Measurements from ENCODE around the gene ASTN2. TPM values are rescaled to one million over a fixed set of nuclear protein-coding genes. Genes with fewer than 3 reads are reported as not detected.
A peak's percentile ranks its signal among the peaks of the same experiment; 100 is the strongest.

ASTN2 gene
- polyA plus RNA-seq, 1 donor: 4.5 TPM

GRCh38 chr9:116815835-116816234, 599.0 kb downstream of the ASTN2 start:
- no peak for DNase-seq (ENCODE audit: low read depth)

DNA sequence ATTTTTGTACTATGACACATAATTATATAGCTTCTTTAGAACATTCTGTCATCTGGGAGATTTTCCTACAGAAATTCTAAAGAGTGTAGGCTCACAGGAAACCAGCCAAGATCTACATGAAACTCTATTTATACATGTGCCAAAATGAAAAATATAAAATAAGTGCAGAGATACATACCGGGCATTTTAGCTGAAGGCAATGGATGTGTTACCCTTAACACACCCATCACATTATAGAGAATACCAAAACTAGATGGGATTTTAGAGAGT, 601.9 kb downstream of the ASTN2 start:
- no peak for DNase-seq (ENCODE audit: low read depth)

DNA sequence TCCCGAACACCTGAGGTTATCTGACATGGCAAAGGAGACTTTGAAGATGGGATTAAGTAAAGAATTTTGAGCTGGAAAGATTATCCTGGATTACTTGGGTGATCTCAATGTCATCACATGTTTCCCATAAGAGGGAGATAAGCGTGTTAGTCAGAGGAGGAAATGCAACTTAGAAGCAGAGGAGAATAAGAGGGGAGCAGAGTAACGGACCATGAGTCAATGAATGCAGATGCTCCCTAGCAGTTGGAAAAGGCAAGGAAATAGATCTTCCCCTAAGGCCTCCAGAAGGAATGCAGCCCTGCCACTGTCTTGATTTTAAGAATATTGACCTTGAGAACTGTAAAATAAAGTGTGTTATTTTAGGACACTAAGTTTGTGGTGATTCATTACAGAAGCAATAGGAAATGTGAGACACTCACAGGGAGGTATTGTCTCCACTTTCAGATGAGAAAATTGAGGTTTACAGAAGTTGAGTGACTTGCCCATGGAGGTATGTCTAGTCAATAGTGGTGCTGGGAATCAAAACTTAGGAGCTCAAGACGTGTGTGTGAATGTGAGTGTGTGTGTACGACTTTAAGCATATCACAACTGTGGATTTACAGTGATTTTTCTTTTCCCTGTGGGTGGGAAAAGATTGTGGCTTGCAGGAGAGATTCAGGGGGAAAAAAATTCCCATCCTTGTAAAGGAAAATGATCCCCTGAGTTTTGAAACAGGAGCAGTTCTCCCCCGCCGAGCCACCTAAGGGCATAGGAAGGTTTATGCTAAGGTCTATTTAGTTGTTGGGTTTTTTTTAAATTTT, 602.4 kb downstream of the ASTN2 start:
- DNase-seq (ENCODE audit: low read depth): no peak

DNA sequence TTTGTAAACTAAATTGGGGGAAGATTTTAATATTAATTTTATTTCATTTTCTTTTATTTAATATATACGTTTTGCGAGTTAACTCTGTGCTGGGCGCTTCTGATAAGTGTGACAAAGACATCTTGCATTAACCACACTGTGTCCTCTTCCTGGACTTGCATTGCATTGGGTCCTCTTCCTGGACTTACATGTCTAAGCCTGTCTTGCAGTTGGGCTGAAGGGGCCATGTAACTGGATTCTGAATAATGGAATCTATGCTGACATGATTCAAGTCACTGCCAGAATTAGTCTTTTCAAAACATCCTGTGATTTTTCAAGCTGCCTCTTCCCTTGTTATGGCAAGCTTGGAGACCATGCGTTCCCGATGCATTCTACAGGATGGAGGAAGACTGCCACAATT, 605.2 kb downstream of the ASTN2 start:
- DNase-seq (ENCODE audit: low read depth): no peak

- DNase-seq (ENCODE audit: low read depth): peak; percentile 19
Measured at GRCh38 chr9:116806075-116806474, 608.8 kb downstream of the ASTN2 start.

DNA sequence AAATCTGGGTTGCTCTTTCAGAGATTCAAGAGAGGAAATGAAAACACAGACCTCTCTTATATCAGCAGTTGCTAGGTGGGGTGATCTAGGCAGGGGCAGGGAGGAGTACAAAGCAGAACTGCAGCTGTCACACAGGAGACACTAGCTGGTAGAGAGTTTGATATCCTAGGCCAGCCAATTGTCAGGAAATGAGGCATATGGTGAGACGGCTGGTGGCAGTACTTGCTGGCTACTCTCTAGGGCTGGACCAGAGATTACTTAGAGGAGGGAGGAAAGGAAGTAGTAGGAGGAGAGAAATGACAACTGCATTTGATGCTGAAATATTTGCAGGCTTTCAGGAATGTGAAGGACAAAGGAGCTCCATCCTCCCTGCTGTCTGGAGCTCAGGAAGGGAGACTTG, 614.0 kb downstream of the ASTN2 start:
- DNase-seq (ENCODE audit: low read depth): no peak

DNA sequence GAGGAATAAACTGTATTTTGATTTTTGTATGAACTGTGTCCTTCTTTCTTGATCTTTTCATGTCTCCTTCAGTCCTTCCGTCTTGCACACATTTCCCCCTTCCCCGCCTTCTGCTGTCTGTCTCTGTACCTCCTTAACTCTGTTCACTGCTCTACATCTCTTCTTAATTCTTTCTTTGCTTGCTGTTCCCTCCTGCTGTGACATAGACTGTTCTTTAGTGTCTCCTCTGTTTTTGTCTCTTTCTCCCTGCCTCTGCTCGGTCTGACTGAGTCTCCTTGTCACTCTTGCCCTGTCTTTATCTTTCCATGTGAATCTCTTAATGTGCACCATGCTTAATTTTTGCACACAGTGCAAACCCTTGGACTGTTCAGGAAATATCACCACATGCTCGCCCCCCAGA, 614.8 kb downstream of the ASTN2 start:
- no peak for DNase-seq (ENCODE audit: low read depth)

DNA sequence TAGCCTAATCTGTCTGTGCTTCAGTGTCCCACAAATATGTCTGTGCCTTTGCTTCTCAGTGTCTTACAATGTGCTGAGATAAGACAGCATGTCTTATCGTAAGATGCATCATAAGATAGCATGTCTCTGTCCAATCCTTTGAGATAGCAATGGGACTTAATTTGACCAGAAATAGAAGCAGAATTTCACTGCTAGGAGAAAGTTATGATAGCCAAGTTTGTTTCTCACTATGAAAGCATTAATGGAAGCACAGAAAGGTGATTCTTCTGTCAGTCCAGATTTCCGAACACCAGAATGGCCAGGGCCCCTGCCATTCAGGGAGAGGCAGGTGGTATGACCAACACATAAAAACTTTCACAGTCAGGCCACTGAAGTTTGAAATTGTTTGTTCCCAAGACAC, 616.3 kb downstream of the ASTN2 start:
- no peak for DNase-seq (ENCODE audit: low read depth)

DNA sequence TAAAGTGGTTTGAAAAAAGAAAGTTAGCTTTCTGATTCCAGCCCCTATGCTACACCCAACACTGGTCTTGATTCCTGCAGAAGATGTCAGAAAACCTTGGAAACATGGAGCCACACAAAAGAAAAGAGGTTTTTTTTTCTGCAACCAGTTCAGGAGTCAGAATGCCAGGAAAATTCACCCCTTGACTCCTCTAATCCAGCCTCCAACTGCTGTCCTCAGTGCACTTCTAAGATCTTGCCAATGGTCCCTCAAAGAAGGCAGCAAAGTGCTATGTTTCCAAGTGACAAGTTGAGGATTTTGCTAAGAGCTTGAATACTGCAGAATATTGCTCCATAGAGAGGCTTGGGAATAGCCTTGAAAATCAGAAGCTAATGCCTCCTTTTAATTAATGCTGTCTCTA, 617.6 kb downstream of the ASTN2 start:
- no peak for DNase-seq (ENCODE audit: low read depth)

- DNase-seq (ENCODE audit: low read depth): no peak
Measured at GRCh38 chr9:116796669-116797068, 618.2 kb downstream of the ASTN2 start.

DNA sequence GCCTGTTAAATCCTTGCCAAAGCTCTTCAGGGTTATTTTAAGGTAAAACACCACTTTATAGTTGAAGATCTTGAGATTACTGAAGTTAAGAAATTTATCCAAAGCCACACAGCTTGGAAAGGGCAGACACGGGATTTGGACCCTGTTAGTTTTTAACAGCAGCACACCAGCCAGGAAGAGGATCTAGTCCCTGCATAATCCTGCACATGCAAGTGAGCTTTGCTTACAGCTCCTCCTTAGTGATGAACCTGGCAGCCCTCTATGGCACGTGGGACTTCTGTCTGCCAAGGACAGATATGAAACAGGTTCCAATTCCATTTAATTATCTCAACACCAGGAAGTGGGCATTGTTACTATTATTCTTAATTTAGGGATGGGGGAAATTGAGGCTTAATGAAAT, 619.0 kb downstream of the ASTN2 start:
- no peak for DNase-seq (ENCODE audit: low read depth)

DNA sequence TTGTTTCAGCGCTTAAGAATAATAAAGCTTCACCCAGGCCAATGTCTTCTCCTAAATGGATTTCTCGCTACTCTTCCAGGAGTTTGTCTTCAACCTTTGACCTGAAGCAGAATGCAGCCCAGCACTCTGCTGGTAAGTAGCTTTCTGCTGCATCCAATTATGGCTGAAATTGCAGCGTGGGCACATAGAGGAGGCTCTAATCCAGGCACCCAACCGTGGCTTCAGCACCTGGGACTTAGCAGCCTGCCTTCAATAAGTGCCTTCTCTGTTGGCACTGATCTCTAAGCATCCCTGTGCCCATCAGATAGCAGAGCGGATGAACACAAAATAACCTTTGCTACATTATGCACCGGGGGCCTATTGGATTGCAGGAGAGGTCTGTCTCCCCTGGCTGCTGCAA, 622.6 kb downstream of the ASTN2 start:
- DNase-seq (ENCODE audit: low read depth): no peak

- no peak for DNase-seq (ENCODE audit: low read depth)
Measured at GRCh38 chr9:116791326-116791725, 623.5 kb downstream of the ASTN2 start.

DNA sequence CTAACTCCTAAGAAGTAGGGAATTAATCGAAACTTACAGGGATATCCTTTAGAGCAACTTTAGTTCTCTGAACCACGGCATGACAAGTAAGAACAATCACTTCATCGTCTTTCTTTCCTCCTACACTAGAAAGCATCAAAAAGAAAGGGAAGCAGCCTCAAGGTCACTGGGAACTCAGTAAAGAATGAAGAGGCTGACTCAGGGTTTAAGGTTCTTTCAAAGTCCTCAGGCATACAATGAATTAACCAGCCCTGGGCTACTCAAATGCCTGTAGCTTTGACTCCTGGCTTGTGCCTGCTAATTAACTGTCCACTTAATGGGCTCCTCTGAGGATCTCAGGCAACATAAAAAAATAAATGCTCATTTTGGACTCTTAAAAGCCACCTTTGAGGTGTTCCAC, 625.8 kb downstream of the ASTN2 start:
- DNase-seq (ENCODE audit: low read depth): no peak

GRCh38 chr9:116786737-116787136, 628.1 kb downstream of the ASTN2 start:
- no peak for DNase-seq (ENCODE audit: low read depth)

DNA sequence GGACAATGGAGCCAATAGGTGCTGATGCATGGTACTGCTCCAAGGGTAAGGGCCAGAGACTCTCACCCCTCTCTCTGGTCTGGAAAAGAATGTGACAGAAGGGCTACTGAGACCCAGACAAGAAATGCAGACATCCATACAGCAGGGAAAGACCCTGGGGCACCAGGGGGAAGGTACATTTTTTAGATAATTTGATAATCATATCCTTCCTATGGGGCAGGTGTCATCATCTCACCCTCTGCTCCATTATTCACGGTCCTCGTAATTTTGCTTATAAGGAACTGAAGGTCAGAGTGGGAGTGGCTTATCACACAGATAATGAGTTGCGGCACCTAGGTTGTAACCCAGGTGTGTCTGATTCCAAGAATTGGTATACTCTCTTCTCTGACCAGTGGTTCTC, 637.7 kb downstream of the ASTN2 start:
- DNase-seq (ENCODE audit: low read depth): no peak

DNA sequence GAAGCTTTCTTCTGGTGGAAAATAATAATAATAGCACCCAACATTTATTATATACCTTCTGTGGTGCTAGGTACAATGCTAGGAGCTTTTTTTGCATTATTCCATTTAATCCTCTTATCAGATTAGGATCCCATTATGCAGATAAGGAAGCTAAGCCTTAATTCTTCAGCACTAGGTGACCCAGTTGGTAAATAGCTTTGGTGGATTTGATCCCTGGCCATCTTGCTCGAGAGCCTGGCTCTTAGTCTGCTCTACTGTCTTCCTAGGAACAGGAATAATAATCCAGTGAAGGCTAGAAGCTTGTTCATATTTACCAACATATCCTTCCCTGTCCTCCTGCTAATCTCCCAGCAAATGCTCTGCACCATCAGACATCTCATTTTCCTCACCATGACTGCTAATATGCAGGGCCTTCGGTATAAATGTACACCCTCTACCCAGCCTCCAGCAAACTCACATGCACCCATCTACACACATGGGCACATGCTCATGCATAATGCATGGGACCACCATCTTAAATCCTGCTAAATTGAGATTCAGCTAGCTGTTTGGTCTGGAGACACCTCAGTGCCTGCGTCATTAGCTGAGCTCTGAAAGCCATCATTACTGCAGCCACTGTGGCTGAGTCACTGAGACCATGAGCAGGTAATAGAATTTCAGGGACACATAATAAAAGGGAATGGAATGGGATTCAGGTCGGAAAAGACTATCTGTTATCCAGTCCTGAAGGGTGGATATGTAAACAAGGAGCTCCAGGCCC, 640.3 kb downstream of the ASTN2 start:
- DNase-seq (ENCODE audit: low read depth): no peak

- DNase-seq (ENCODE audit: low read depth): no peak
Measured at GRCh38 chr9:116767219-116767618, 647.6 kb downstream of the ASTN2 start.

- DNase-seq (ENCODE audit: low read depth): no peak
Measured at GRCh38 chr9:116765011-116765410, 649.8 kb downstream of the ASTN2 start.

DNA sequence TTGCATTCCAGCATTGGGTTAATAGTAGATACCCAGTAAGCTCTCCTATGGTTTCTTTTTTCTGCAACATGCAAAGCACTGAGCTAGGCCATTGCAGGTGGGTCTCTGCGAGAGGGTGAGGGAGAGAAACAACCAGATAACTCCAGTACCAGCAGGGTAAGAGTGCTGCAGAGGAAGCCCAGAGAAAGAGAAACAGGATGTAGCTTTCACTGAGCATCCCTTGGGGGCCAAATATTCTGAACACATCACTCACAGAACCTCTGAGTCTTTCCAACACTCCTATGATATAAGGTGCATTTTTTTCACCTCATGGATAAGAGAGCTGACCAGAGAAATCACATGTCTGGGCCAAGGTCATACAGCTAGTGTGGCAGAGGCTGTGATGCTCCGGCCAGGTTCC, 651.1 kb downstream of the ASTN2 start:
- DNase-seq (ENCODE audit: low read depth): no peak

DNA sequence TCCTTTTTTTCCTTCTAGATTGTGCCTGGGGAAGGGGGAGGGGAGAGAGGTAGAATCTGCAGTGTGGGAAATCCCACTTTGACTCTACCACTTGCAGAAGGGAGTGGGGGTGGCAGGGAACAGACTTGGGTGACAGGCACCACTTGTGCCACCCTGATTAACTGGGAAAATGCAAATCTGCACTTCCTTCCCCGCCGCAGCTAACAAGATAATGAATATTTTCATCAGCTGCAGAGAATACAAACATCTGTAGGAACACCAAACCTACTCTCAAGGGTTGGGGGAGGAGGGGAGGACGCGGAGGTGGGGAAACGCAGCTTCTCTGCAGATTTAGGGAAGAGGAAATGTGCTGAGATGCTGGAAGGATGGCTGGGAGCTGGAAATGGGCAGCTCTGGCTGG, 654.2 kb downstream of the ASTN2 start:
- no peak for DNase-seq (ENCODE audit: low read depth)

GRCh38 chr9:116757030-116757429, 657.8 kb downstream of the ASTN2 start:
- DNase-seq (ENCODE audit: low read depth): no peak

DNA sequence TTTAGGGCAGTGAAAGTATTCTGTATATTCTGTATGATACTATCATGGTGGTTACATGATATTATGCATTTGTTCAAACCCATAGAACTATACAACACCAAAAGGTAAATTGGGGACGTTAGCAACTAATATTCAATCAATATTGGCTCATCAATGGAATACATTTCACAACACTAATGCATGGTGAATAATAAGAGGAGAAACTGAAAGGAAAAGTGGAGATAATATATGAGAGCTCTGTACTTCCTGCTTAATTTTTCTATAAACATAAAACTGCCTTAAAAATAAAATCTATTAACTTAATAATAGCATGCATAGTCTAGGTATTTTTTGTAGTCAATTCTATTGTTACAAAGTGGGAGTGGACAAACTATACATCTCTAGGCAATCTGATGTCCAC, 661.5 kb downstream of the ASTN2 start:
- no peak for DNase-seq (ENCODE audit: low read depth)

DNA sequence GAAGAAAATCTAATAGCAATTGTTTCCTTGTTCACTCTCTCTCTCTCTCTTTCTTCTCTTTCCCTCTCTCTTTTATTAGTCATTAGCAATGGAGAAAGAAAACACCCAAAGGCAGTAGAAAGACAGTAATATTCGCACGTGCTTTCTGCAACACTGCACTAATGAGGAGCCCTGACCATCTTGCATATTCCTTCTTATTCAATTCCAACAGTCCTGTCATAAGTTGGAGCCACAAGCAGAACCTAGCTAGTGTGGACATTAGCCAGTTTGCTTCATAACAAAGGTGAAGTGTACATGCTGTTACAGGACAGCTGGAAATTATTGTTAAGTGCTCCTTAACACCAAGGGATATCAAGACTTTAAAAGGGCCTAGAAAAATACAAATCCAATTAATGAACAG, 664.3 kb downstream of the ASTN2 start:
- DNase-seq (ENCODE audit: low read depth): no peak

Measured in forelimb muscle (tissue), 1 donor.